ENCODE measurements around the gene WNT11. TPM values are rescaled to one million over a fixed set of nuclear protein-coding genes. Genes with fewer than 3 reads are reported as not detected.

Gene WNT11
- polyA plus RNA-seq, 1 donor from 2014 or later = 2.3 TPM

DNA sequence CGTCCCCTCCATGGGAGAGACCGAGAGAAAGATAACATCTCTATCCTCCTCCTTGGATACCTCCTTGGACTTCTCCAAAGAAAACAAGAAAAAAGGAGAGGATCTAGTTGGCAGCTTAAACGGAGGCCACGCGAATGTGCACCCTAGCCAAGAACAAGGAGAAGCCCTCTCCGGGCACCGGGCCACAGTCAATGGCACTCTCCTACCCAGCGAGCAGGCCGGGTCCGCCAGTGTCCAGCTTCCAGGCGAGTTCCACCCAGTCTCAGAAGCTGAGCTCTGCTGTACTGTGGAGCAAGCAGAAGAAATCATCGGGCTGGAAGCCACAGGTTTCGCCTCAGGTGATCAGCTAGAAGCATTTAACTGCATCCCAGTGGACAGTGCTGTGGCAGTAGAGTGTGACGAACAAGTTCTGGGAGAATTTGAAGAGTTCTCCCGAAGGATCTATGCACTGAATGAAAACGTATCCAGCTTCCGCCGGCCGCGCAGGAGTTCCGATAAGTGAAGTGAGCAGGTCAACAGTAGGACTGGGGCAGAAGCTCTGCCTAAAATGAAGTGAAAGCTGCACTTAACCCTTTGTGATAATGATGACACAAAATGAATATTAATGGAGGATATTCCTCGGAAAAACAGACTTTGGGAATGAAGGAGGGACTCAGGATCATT lies 65.3 kb downstream of the WNT11 start:
- no peak overlapping the region for H3K9ac ChIP-seq (ENCODE audit: low read length)
- H3F3A ChIP-seq (ENCODE audit: insufficient read depth, low read length, poor library complexity, severe bottlenecking) = no peaks in the 10 kb centered on the region
- H3K79me2 ChIP-seq (replicated peaks; ENCODE audit: insufficient read depth, low read length) = no peaks in the 10 kb centered on the region
- no peaks in the 10 kb centered on the region for H3K27me3 ChIP-seq (ENCODE audit: insufficient read depth, low read depth, low read length)
- no peak for TF ChIP-seq EP300 (conservative IDR thresholded peaks at IDR 0.05; ENCODE audit: poor library complexity, severe bottlenecking)
- no peak for TF ChIP-seq POLR2AphosphoS5 (IDR thresholded peaks at IDR 0.05)
- TF ChIP-seq, protein P1, sequence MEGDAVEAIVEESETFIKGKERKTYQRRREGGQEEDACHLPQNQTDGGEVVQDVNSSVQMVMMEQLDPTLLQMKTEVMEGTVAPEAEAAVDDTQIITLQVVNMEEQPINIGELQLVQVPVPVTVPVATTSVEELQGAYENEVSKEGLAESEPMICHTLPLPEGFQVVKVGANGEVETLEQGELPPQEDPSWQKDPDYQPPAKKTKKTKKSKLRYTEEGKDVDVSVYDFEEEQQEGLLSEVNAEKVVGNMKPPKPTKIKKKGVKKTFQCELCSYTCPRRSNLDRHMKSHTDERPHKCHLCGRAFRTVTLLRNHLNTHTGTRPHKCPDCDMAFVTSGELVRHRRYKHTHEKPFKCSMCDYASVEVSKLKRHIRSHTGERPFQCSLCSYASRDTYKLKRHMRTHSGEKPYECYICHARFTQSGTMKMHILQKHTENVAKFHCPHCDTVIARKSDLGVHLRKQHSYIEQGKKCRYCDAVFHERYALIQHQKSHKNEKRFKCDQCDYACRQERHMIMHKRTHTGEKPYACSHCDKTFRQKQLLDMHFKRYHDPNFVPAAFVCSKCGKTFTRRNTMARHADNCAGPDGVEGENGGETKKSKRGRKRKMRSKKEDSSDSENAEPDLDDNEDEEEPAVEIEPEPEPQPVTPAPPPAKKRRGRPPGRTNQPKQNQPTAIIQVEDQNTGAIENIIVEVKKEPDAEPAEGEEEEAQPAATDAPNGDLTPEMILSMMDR (IDR thresholded peaks at IDR 0.05; ENCODE audit: poor library complexity, severe bottlenecking) = no peak
- TF ChIP-seq TAF1 (IDR thresholded peaks at IDR 0.05; ENCODE audit: low read depth) = no peak
- TF ChIP-seq SMC3 (conservative IDR thresholded peaks at IDR 0.05; ENCODE audit: poor library complexity) = no peak
- no peak for TF ChIP-seq EZH2 (IDR thresholded peaks at IDR 0.05; ENCODE audit: borderline replicate concordance, insufficient read depth, low read length, poor library complexity, severe bottlenecking)
- no peak for TF ChIP-seq RAD21 (conservative IDR thresholded peaks at IDR 0.05)
- TF ChIP-seq, protein P2, sequence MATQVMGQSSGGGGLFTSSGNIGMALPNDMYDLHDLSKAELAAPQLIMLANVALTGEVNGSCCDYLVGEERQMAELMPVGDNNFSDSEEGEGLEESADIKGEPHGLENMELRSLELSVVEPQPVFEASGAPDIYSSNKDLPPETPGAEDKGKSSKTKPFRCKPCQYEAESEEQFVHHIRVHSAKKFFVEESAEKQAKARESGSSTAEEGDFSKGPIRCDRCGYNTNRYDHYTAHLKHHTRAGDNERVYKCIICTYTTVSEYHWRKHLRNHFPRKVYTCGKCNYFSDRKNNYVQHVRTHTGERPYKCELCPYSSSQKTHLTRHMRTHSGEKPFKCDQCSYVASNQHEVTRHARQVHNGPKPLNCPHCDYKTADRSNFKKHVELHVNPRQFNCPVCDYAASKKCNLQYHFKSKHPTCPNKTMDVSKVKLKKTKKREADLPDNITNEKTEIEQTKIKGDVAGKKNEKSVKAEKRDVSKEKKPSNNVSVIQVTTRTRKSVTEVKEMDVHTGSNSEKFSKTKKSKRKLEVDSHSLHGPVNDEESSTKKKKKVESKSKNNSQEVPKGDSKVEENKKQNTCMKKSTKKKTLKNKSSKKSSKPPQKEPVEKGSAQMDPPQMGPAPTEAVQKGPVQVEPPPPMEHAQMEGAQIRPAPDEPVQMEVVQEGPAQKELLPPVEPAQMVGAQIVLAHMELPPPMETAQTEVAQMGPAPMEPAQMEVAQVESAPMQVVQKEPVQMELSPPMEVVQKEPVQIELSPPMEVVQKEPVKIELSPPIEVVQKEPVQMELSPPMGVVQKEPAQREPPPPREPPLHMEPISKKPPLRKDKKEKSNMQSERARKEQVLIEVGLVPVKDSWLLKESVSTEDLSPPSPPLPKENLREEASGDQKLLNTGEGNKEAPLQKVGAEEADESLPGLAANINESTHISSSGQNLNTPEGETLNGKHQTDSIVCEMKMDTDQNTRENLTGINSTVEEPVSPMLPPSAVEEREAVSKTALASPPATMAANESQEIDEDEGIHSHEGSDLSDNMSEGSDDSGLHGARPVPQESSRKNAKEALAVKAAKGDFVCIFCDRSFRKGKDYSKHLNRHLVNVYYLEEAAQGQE (IDR thresholded peaks at IDR 0.05; ENCODE audit: borderline replicate concordance) = no peak
- TF ChIP-seq MXI1 (conservative IDR thresholded peaks at IDR 0.05; ENCODE audit: poor library complexity, severe bottlenecking) = no peak
- H3K4me2 ChIP-seq (ENCODE audit: low read length) = no peak overlapping the region
- no peaks in the 10 kb centered on the region for H3K36me3 ChIP-seq (ENCODE audit: insufficient read depth, low read length)
- H3K4me3 ChIP-seq (ENCODE audit: low read length) = no peak overlapping the region
- H3K9me2 ChIP-seq (ENCODE audit: insufficient read depth, low read length) = no peaks in the 10 kb centered on the region
- H4K20me1 ChIP-seq (ENCODE audit: insufficient read depth) = no peaks in the 10 kb centered on the region
- H2AFZ ChIP-seq (ENCODE audit: low read depth, low read length) = no peak overlapping the region
- no peaks in the 10 kb centered on the region for H3K9me3 ChIP-seq (ENCODE audit: low read length)
- H3K27ac ChIP-seq (ENCODE audit: low read length) = no peak overlapping the region

DNA sequence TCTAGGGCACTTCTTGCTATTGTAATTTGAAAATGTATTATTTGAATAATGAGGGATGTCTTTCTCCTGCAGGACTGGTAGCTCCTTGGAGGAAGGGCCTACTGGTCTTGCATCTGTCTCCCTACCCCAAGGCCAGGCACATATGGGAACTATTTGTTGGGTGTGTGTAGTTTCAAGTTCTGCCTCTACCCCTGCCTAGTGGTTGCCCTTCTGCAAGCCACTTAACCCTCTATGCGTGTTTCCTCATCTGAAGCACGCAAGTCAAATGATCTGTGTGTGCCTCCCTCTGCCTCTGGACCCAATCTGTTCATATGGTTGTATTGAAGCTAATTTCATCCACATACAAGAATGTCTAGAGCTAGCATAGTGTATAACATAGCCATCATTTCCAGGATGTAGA lies 67.0 kb downstream of the WNT11 start:
- Histone ChIP-seq H3K9me2 (ENCODE audit: insufficient read depth, low read length) (no peaks in the 10 kb centered on the region), H3F3A (ENCODE audit: insufficient read depth, low read length, poor library complexity, severe bottlenecking) (no peaks in the 10 kb centered on the region), H3K4me2 (ENCODE audit: low read length) (no peak overlapping the region), H3K27me3 (ENCODE audit: insufficient read depth, low read depth, low read length) (no peaks in the 10 kb centered on the region), H3K9ac (ENCODE audit: low read length) (no peak overlapping the region), H4K20me1 (ENCODE audit: insufficient read depth) (no peaks in the 10 kb centered on the region), H3K4me3 (ENCODE audit: low read length) (no peak overlapping the region), H3K27ac (ENCODE audit: low read length) (no peak overlapping the region), H3K79me2 (replicated peaks; ENCODE audit: insufficient read depth, low read length) (no peaks in the 10 kb centered on the region), H2AFZ (ENCODE audit: low read depth, low read length) (no peak overlapping the region), H3K9me3 (ENCODE audit: low read length) (no peaks in the 10 kb centered on the region), H3K36me3 (ENCODE audit: insufficient read depth, low read length) (no peaks in the 10 kb centered on the region)
- no peak for TF ChIP-seq TAF1 (IDR thresholded peaks at IDR 0.05; ENCODE audit: low read depth)
- no peak for TF ChIP-seq EP300 (conservative IDR thresholded peaks at IDR 0.05; ENCODE audit: poor library complexity, severe bottlenecking)
- no peak for TF ChIP-seq RAD21 (conservative IDR thresholded peaks at IDR 0.05)
- TF ChIP-seq, protein P1 (IDR thresholded peaks at IDR 0.05; ENCODE audit: poor library complexity, severe bottlenecking) = no peak
- no peak for TF ChIP-seq SMC3 (conservative IDR thresholded peaks at IDR 0.05; ENCODE audit: poor library complexity)
- no peak for TF ChIP-seq EZH2 (IDR thresholded peaks at IDR 0.05; ENCODE audit: borderline replicate concordance, insufficient read depth, low read length, poor library complexity, severe bottlenecking)
- no peak for TF ChIP-seq POLR2AphosphoS5 (IDR thresholded peaks at IDR 0.05)
- TF ChIP-seq, protein P2 (IDR thresholded peaks at IDR 0.05; ENCODE audit: borderline replicate concordance) = no peak
- no peak for TF ChIP-seq MXI1 (conservative IDR thresholded peaks at IDR 0.05; ENCODE audit: poor library complexity, severe bottlenecking)
